GM21390 (cell line): Measurements from ENCODE around the gene PCNA.
"Not testable (repeated sequence)": the region's sequence is repeated elsewhere in the genome, so short reads cannot be mapped to it uniquely, and the experiment has no call there.

Experiments
- ATAC-seq: cut with Tn5 transposase; IDR thresholded peaks from one replicate; pipeline ENCODE4 v1.9.1; 2021; ENCODE audit not compliant: unreplicated experiment

PCNA gene

DNA sequence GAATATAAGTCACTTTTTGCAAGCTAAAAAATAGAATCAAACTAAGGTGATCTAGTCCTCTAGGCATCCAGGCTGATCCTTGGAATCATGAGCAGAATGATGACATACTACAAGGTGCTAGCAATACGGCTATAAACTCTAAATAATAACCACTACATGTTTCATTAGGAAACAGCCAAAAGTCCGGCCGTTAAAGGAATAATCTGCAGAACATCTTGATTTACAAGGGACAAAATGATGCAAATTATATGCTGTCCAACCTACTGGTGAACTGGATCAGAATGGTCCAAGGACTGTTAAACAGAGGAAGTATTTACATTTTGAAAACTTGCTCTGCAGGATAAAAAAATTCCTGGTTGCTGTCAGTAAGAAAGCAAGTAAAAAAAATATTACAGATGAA, 19.8 kb downstream of the PCNA start:
- not testable (repeated sequence) for ATAC-seq

GRCh38 chr20:5099009-5099408, 20.7 kb downstream of the PCNA start:
- not testable (repeated sequence) for ATAC-seq

GRCh38 chr20:5096463-5096862, 23.3 kb downstream of the PCNA start:
- ATAC-seq = no peak

GRCh38 chr20:5095931-5096330, 23.8 kb downstream of the PCNA start:
- ATAC-seq = no peak

DNA sequence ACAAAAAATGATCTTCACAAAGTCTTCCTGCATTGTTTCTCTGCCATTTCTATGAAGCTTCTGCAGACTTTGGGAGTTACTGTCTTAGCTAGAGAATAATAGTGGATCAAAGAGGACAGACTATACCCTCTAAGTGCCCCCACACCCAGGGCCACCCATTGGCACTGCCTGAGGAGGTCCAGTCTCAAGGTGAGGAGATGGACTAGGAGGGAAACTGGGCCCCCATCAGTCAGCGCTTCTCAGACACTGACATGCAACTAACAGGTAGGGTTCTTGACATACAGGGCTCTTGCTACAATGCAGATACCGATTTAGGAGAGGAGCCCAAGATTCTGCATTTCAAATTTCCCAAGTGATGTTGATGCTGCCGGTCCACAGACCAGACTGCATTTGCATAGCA, 24.3 kb downstream of the PCNA start:
- ATAC-seq = no peak

- no peak for ATAC-seq
Measured at GRCh38 chr20:5092765-5093339, 26.9 kb downstream of the PCNA start.

GRCh38 chr20:5091902-5092301, 27.9 kb downstream of the PCNA start:
- no peak for ATAC-seq

DNA sequence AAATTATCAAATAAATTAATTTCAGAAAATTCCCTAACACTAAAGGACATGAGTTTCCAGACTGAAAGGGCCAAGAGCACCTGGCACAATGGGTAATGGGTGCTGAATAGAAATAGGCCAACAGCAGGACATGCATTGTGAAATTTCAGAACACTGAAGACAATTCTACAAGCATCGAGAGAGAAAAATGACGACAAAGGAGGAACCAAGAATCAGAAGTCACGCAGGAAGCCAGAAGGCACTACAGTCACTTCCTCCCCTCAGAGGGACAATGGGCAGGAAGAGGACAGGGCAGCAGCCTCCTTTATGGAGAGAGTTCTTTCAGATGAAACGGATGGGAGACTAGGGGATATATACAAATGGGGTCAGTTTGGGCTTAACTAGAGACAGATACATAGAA, 29.6 kb downstream of the PCNA start:
- ATAC-seq = peak; percentile 63

DNA sequence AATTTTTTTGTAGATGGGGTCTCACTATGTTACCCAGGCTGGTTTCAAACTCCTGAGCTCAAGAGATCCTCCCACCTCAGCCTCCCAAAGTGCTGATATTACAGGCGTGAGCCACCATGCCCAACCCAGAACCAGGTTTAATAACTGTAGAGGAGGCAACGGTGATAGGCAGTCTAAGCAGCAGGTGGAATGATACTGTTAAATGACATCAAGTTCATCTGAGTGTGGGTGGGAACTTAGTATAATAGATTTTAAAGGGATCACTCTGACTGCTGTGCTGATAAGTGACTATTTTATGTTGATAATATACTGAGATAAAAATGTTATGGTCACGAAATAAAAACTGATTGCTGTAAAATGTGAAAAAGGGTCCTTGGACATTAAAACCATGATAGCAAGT, 31.1 kb downstream of the PCNA start:
- no peak for ATAC-seq

DNA sequence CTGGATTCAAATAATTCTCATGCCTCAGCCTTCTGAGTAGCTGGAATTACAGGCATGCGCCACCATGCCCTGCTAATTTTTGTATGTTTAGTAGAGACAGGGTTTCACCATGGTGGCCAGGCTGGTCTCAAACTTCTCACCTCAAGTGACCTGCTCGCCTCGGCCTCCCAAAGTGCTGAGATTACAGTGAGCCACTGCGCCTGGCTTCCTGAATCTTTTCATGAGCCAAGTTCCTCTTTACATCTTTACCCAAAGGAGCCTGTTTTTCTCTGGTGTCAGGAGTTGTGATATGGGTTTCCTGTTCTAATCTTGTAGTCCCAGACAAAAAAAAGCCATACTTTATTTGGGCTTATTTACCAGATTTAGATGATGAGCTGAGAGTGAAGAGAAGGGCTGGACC, 34.4 kb downstream of the PCNA start:
- ATAC-seq = no peak

GRCh38 chr20:5080384-5080877, 39.3 kb downstream of the PCNA start:
- peak; percentile 28 for ATAC-seq

DNA sequence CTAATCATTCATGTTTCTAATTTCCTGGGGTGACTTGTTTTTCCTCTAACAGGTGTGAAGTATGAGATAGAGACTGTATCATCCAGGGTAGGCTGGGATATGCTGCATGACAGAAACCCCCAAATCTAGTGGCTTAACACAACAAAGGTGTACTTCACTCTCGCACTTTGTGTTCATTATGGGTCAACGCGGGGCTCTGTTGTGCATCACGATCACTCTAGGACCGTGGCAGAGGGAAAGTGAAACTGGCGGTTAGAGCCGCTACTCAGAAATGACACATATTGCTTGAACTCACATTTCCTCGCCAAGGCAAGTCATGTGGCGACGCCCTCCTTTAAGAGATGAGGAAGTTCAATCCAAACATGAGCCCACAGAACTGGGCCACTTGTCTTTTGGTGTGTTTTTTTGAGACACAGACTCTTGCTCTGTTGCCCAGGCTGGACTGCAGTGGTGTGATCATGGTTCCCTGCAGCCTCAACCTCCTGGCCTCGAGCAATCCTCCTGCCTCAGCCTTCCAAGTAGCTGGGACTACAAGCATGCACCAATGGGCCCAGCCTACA, 41.3 kb downstream of the PCNA start:
- peak; percentile 97 for ATAC-seq

DNA sequence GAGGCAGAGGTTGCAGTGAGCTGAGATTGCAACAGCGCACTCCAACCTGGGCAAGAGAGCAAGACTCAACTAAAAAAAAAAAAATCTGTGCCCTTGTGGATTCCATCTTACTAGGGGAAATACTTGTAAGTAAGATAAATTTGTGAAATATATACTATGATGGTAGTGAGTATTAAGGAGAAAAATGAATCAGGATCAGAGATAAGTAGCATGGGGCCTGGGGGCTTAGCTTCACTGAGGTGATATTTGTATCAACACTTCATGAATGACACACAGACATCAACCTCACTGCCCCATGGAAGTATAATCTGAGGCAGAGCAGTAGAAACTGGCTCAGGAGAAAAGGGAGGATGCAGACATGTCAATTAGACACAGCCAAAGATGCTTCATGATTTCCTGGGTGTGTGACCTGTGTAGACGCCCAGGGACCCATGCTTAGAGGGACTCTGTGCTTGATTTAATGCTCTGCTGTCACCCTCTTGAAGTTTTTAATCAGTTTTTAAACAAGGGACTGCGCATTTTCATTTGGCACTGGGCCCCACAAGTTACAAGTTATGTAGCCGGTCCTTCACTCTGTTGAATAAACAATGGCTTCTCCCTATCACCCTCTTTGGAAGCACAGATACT, 41.9 kb downstream of the PCNA start:
- no peak for ATAC-seq

GRCh38 chr20:5076913-5077312, 42.8 kb downstream of the PCNA start:
- not testable (repeated sequence) for ATAC-seq

GRCh38 chr20:5074232-5074674, 45.5 kb downstream of the PCNA start:
- ATAC-seq = no peak

DNA sequence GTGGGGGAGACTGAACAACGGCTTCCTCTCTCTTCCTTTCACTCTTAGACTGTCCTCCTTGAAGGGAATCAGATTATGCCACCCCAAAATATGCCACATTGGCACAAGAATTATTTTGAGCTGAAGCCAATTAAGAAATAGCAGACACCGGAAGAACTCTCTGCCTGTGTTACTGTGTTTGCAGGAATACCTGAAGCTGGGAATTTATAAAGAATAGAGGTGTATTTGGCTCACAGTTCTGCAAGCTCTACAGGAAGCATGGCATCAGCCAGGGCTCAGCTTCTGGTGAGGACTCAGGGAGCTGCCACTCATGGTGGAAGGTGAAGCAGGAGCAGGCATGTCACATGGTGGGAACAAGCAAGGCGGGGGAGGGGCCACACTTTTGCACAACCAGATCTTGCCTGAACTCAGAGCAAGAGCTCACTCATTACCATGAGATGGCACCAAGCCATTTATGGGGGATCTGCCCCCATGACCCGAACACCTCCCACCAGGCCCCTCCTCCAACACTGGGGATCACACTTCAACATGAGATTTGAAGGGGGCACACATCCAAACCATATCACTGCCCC, 46.0 kb downstream of the PCNA start:
- no peak for ATAC-seq

DNA sequence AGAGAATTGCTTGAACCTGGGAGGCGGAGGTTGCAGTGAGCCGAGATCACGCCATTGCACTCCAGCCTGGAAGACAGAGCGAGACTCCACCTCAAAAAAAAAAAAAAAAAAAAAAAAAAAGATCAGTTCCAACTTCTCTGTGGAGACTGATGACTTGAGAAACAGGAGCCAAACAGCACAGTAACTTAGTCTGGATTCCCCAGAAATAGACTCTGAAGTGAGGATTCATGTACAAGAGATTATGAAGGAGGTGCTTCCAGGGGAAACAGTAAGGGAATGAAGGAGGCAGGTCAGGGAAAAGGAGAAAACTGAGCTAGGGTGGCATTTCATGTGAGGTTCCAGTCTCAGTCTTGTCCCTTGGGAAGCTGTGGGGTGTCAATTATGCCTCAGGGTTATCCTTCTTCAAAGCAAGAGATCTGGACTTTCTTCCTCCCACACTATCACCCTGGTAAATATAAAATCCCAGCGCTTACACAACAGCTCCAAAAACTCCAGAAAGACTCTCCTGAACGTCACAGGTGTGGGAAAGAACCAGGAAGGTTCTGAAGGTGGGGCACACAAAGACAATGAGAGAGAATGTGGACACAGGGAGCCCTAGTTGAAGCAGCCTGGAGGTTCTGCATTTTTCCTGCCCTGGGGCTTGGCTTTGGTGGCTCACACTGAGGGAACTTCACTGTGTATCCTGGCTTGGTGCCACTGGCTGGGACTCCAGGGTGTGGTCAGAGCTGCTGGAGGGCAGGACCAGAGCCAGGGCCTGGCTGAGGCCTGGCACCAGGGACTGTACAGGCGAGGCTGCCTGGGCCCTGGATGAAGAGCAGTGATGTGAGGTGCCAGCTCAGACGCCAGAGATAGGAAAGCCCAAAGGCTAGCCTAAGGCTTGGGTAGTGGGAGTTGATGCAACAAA, 46.8 kb downstream of the PCNA start:
- no peak for ATAC-seq

DNA sequence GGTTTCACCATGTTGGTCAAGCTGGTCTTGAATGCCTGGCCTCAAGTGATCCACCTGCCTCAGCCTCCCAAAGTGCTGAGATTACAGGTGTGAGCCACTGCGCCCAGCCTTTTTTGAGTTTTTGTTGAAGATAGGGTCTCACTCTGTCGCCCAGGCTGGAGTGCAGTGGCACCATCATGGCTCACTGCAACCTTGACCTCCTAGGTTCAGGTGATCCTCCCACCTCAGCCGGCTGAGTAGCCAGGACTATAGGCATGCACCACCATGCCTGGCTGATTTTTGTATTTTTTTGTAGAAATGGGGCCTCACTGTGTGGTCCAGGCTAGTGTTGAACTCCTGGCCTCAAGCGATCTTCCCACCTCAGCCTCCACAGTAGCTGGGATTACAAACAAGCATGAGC, 47.8 kb downstream of the PCNA start:
- not testable (repeated sequence) for ATAC-seq

DNA sequence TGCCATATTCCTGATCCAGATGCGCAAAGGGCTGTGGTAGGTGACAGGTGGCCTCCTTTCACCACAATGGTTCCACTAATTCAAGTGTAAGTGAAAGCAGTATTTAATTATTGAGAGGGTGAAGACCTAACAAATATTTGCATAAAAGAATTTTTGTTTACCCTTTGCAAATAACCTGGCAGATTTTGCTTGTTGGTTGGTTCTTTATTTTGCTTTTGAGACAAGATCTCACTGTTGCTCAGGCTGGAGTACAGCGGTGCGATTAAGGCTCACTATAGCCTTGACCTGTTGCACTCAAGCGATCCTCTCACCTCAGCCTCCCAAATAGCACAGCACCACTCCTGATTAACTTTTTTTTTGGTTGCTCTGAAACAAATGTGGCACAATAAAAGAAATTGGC, 49.2 kb downstream of the PCNA start:
- ATAC-seq = no peak

DNA sequence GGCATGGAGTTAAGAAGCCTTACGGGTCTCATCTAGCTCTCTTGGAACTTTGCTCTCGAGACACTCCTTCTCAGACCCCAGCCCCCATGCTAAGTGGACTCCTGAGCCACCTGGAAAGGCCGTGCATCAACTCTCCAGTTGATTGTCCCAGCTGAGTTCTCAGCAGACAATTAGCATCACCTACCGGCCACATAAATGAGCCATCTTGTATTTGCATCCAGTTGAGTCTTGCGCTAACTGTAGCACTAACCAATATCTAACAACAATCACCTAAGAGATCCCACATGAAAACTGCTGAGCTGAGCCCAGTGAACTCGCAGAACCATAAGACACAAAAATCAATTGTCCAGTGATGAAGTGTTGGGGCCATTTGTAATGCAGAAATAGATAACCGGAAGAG, 49.7 kb downstream of the PCNA start:
- no peak for ATAC-seq

GRCh38 chr20:5069141-5069806, 50.5 kb downstream of the PCNA start:
- no peak for ATAC-seq
